Measurements from ENCODE around the gene CDH15. TPM values are rescaled to one million over a fixed set of nuclear protein-coding genes. Genes with fewer than 3 reads are reported as not detected.

The CDH15 gene
- polyA plus RNA-seq, 2 of the 4 experiments (the other 2 are of a cell fraction): 0.05 to 0.08 TPM

DNA sequence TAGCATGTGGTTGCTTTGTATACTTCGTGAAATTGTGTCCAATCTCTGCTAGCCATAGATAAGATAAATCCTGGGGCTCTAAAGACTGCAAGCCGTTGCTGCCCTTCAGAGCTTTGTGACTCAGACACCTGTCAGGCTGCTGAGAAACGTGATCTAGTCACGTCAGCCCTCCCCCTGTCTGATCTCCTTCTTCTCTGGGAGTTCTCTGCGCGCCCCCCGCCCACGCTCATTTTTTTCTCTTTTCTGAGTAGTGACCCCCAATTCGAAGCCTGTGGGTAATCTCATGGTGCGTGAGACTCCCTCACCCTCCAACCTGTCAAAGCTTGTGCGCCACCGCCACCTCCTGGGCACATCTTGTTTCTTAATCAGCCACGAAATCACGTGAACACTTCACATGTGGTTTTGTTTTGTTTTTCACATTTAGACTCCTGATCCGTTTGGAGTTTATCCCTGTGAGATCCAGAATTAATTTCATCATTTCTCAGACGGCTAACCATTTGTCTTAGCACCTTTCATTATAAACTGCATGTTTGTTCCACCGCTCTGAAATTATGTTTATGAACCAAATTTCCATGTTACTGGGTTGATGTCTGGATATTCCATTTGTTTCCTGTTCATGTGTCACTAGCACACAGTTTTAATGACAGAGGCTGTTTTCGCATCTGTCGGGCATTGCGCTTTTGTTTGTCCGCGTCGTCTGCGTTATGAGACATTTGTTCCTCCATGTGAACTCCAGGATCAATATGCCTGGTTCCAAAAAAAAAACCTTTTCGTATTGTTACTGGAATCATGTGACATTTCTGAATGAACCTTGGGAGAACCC lies 45.0 kb downstream of the CDH15 start (continued):
- TF ChIP-seq, protein P1, sequence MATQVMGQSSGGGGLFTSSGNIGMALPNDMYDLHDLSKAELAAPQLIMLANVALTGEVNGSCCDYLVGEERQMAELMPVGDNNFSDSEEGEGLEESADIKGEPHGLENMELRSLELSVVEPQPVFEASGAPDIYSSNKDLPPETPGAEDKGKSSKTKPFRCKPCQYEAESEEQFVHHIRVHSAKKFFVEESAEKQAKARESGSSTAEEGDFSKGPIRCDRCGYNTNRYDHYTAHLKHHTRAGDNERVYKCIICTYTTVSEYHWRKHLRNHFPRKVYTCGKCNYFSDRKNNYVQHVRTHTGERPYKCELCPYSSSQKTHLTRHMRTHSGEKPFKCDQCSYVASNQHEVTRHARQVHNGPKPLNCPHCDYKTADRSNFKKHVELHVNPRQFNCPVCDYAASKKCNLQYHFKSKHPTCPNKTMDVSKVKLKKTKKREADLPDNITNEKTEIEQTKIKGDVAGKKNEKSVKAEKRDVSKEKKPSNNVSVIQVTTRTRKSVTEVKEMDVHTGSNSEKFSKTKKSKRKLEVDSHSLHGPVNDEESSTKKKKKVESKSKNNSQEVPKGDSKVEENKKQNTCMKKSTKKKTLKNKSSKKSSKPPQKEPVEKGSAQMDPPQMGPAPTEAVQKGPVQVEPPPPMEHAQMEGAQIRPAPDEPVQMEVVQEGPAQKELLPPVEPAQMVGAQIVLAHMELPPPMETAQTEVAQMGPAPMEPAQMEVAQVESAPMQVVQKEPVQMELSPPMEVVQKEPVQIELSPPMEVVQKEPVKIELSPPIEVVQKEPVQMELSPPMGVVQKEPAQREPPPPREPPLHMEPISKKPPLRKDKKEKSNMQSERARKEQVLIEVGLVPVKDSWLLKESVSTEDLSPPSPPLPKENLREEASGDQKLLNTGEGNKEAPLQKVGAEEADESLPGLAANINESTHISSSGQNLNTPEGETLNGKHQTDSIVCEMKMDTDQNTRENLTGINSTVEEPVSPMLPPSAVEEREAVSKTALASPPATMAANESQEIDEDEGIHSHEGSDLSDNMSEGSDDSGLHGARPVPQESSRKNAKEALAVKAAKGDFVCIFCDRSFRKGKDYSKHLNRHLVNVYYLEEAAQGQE (IDR thresholded peaks at IDR 0.05): no peak
- TF ChIP-seq CEBPB (IDR thresholded peaks at IDR 0.05): peak in 1 of 2 experiments; percentile 51; a peak in 2 of 4 replicates
- TF ChIP-seq, protein P2, sequence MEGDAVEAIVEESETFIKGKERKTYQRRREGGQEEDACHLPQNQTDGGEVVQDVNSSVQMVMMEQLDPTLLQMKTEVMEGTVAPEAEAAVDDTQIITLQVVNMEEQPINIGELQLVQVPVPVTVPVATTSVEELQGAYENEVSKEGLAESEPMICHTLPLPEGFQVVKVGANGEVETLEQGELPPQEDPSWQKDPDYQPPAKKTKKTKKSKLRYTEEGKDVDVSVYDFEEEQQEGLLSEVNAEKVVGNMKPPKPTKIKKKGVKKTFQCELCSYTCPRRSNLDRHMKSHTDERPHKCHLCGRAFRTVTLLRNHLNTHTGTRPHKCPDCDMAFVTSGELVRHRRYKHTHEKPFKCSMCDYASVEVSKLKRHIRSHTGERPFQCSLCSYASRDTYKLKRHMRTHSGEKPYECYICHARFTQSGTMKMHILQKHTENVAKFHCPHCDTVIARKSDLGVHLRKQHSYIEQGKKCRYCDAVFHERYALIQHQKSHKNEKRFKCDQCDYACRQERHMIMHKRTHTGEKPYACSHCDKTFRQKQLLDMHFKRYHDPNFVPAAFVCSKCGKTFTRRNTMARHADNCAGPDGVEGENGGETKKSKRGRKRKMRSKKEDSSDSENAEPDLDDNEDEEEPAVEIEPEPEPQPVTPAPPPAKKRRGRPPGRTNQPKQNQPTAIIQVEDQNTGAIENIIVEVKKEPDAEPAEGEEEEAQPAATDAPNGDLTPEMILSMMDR (IDR thresholded peaks at IDR 0.05): peak; percentile 72
- TF ChIP-seq RAD21 (conservative IDR thresholded peaks at IDR 0.05 in 1 of 2, IDR thresholded peaks at IDR 0.05 in 1 of 2): peak; percentile 87 to 92

DNA sequence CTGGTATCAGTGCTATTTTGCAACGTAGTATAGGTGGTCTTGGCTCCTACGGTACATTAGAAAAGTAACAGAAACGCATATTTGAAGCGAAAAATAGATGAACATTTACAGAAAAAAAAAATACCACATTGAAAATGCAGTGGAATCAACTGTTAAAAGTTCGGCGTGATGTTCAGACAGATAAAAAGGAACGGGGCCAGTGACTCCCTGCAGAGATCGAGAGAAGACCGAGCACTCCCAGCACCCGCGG lies 45.5 kb downstream of the CDH15 start:
- FAIRE-seq (no peak), DNase-seq (ENCODE audit: low read depth in 1 of 2, low spot score in 1 of 2) (no peak), ATAC-seq (no peak)
- POLR2A ChIA-PET: interaction anchor here (0.9 to 1.2 kb wide), 5 partner anchors 23 to 480 kb away, joined by 3 to 6 read pairs (median 4); no protein-coding TSS in a partner anchor
- Histone ChIP-seq H3K27ac (peak overlapping the region; percentile 87 to 95), H3K4me3 (peak overlapping the region; percentile 78), H3K4me1 (peaks cover 9% of the 10 kb centered on the region), H3K4me2 (peak overlapping the region; percentile 100), H3K9me3 (no peaks in the 10 kb centered on the region)
- TF ChIP-seq, protein P3, sequence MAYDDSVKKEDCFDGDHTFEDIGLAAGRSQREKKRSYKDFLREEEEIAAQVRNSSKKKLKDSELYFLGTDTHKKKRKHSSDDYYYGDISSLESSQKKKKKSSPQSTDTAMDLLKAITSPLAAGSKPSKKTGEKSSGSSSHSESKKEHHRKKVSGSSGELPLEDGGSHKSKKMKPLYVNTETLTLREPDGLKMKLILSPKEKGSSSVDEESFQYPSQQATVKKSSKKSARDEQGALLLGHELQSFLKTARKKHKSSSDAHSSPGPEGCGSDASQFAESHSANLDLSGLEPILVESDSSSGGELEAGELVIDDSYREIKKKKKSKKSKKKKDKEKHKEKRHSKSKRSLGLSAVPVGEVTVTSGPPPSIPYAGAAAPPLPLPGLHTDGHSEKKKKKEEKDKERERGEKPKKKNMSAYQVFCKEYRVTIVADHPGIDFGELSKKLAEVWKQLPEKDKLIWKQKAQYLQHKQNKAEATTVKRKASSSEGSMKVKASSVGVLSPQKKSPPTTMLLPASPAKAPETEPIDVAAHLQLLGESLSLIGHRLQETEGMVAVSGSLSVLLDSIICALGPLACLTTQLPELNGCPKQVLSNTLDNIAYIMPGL (CRISPR knock-in tag; IDR thresholded peaks at IDR 0.05; ENCODE audit: borderline replicate concordance): no peak
- no peak for TF ChIP-seq EP300 (IDR thresholded peaks at IDR 0.05)
- TF ChIP-seq, protein P2 (IDR thresholded peaks at IDR 0.05): no peak
- TF ChIP-seq FOSB (CRISPR knock-in tag; IDR thresholded peaks at IDR 0.05): no peak
- TF ChIP-seq, protein P4, sequence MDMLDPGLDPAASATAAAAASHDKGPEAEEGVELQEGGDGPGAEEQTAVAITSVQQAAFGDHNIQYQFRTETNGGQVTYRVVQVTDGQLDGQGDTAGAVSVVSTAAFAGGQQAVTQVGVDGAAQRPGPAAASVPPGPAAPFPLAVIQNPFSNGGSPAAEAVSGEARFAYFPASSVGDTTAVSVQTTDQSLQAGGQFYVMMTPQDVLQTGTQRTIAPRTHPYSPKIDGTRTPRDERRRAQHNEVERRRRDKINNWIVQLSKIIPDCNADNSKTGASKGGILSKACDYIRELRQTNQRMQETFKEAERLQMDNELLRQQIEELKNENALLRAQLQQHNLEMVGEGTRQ (IDR thresholded peaks at IDR 0.05): no peak
- no peak for TF ChIP-seq HEYL (CRISPR knock-in tag; IDR thresholded peaks at IDR 0.05)
- no peak for TF ChIP-seq RARB (CRISPR knock-in tag; IDR thresholded peaks at IDR 0.05)
- TF ChIP-seq, protein P5, sequence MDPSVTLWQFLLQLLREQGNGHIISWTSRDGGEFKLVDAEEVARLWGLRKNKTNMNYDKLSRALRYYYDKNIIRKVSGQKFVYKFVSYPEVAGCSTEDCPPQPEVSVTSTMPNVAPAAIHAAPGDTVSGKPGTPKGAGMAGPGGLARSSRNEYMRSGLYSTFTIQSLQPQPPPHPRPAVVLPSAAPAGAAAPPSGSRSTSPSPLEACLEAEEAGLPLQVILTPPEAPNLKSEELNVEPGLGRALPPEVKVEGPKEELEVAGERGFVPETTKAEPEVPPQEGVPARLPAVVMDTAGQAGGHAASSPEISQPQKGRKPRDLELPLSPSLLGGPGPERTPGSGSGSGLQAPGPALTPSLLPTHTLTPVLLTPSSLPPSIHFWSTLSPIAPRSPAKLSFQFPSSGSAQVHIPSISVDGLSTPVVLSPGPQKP (IDR thresholded peaks at IDR 0.05; ENCODE audit: low read depth, low read length): no peak
- TF ChIP-seq SREBF2 (IDR thresholded peaks at IDR 0.05): no peak
- no peak for TF ChIP-seq KDM5A (IDR thresholded peaks at IDR 0.05)
- TF ChIP-seq KDM1A (IDR thresholded peaks at IDR 0.05; ENCODE audit: low read depth): no peak
- 4% methylated on average over 11 of the region's 11 CpGs for WGBS (ENCODE audit: missing lambda C conversion rate)
- CTCF ChIA-PET: interaction anchor here (0.9 to 1.6 kb wide), 5 partner anchors 9 to 405 kb away, joined by 3 to 7 read pairs (median 3); no protein-coding TSS in a partner anchor

Measured in A549 (cell line).